AG04449 (cell line): Measurements from ENCODE around the gene COL6A1.
"Not testable (repeated sequence)": the region's sequence is repeated elsewhere in the genome, so short reads cannot be mapped to it uniquely, and the experiment has no call there.

Experiments used
- CTCF ChIA-PET: fragments of 350-600 bp; formaldehyde crosslinking; extraction: SDS; loops from one replicate; lab custom pipeline; 2021; ENCODE audit warnings: antibody characterized with exemption; lab: Yijun Ruan, JAX
- POLR2A ChIA-PET: fragments of 400-600, 350-600 bp; formaldehyde crosslinking; extraction: SDS; loops from one replicate; lab custom pipeline; 2020; ENCODE audit warnings: antibody characterized with exemption, inconsistent platforms; lab: Yijun Ruan, JAX
- DNase-seq: peaks from one replicate; pipeline ENCODE4 v3.0.0-alpha.2; 2010; ENCODE audit warnings: low read depth, low spot score
- H3K4me3 ChIP-seq: 2 replicates; pipeline ENCODE4 v1.5.1; 2011; ENCODE audit warnings: low read depth, mild to moderate bottlenecking, control low read depth, low read length
- CTCF ChIP-seq: IDR thresholded peaks from one replicate; pipeline ENCODE4 v1.5.1; 2011; ENCODE audit warnings: mild to moderate bottlenecking, moderate library complexity, low read length, control low read depth, inconsistent platforms; ENCODE audit not compliant: insufficient read depth; ENCODE audit errors: missing control alignments

The COL6A1 gene

GRCh38 chr21:46005481-46005881 is 23.9 kb downstream of the COL6A1 start:
- ChIA-PET POLR2A (interaction anchor here (0.6 to 1.1 kb wide), 5 partner anchors 9 to 87 kb away, joined by 3 to 5 read pairs (median 3); no protein-coding TSS in a partner anchor), CTCF (interaction anchor here (1.7 kb wide), 1 partner anchor 12 kb away, joined by 8 read pairs; no protein-coding TSS in a partner anchor)
- no peak overlapping the region for H3K4me3 ChIP-seq
- TF ChIP-seq CTCF = no peak
- no peak for DNase-seq

GRCh38 chr21:46005894-46006546 is 24.4 kb downstream of the COL6A1 start:
- POLR2A ChIA-PET = interaction anchor here (1.0 to 1.2 kb wide), 4 partner anchors 11 to 86 kb away, joined by 3 to 4 read pairs (median 4); no protein-coding TSS in a partner anchor
- CTCF ChIA-PET, H3K4me3 ChIP-seq, DNase-seq: not testable (repeated sequence)

- POLR2A ChIA-PET = interaction anchor here (1.0 to 1.2 kb wide), 2 partner anchors 42 to 54 kb away, joined by 4 read pairs; no protein-coding TSS in a partner anchor
- CTCF ChIA-PET = no interaction called here
- TF ChIP-seq CTCF = no peak
- no peak for DNase-seq
- H3K4me3 ChIP-seq = no peak overlapping the region
Observed at GRCh38 chr21:46006547-46007491, 25.2 kb downstream of the COL6A1 start.

GRCh38 chr21:46007492-46007868 is 25.9 kb downstream of the COL6A1 start:
- no peak for DNase-seq
- CTCF ChIA-PET = no interaction called here
- POLR2A ChIA-PET = interaction anchor here (1.0 to 1.2 kb wide), 2 partner anchors 42 to 53 kb away, joined by 4 read pairs; no protein-coding TSS in a partner anchor
- TF ChIP-seq CTCF = no peak
- H3K4me3 ChIP-seq = no peak overlapping the region

GRCh38 chr21:46008893-46009621 is 27.5 kb downstream of the COL6A1 start:
- DNase-seq = no peak
- H3K4me3 ChIP-seq = no peak overlapping the region
- ChIA-PET POLR2A (interaction anchor here (0.8 to 1.4 kb wide), 3 partner anchors 40 to 89 kb away, joined by 3 read pairs; no protein-coding TSS in a partner anchor), CTCF (no interaction called here)
- TF ChIP-seq CTCF = no peak

- ChIA-PET POLR2A (interaction anchor here (1.4 kb wide), 1 partner anchor 39 kb away, joined by 3 read pairs; no protein-coding TSS in a partner anchor), CTCF (interaction anchor here (0.6 kb wide), 1 partner anchor 11 kb away, joined by 3 read pairs; no protein-coding TSS in a partner anchor)
- H3K4me3 ChIP-seq = no peak overlapping the region
- no peak for DNase-seq
- no peak for TF ChIP-seq CTCF
Observed at GRCh38 chr21:46009951-46010705, 28.6 kb downstream of the COL6A1 start.
